ENCODE data around the gene SLC25A27.
"Not testable (repeated sequence)": the region's sequence is repeated elsewhere in the genome, so short reads cannot be mapped to it uniquely, and the experiment has no call there.

SLC25A27 gene

GRCh38 chr6:46628976-46629375 lies 23.8 kb upstream of the SLC25A27 start:
- WGBS, 2 experiments, result 98 to 100% methylated on average over 3 of the region's 3 CpGs
- H3K36me3 ChIP-seq (ENCODE audit: control insufficient read depth, insufficient read depth, low read length), result no peaks in the 10 kb centered on the region
- H3K27me3 ChIP-seq (ENCODE audit: control insufficient read depth, insufficient read depth, low read length, poor library complexity, severe bottlenecking), result no peaks in the 10 kb centered on the region
- H3K9me3 ChIP-seq (ENCODE audit: control insufficient read depth, low read length), result no peaks in the 10 kb centered on the region
- no peak overlapping the region for H3K4me3 ChIP-seq (ENCODE audit: insufficient read depth, low read depth, low read length)
- no peak overlapping the region for H3K27ac ChIP-seq (ENCODE audit: insufficient read depth, low read depth, low read length, poor library complexity, severe bottlenecking)
- H3K4me1 ChIP-seq (ENCODE audit: control insufficient read depth, insufficient read depth, low read length), result no peaks in the 10 kb centered on the region

GRCh38 chr6:46629691-46630090 lies 23.1 kb upstream of the SLC25A27 start:
- H3K4me3 ChIP-seq (ENCODE audit: insufficient read depth, low read depth, low read length), result no peak overlapping the region
- no peaks in the 10 kb centered on the region for H3K27me3 ChIP-seq (ENCODE audit: control insufficient read depth, insufficient read depth, low read length, poor library complexity, severe bottlenecking)
- no peak overlapping the region for H3K27ac ChIP-seq (ENCODE audit: insufficient read depth, low read depth, low read length, poor library complexity, severe bottlenecking)
- H3K4me1 ChIP-seq (ENCODE audit: control insufficient read depth, insufficient read depth, low read length), result no peaks in the 10 kb centered on the region
- no peaks in the 10 kb centered on the region for H3K9me3 ChIP-seq (ENCODE audit: control insufficient read depth, low read length)
- H3K36me3 ChIP-seq (ENCODE audit: control insufficient read depth, insufficient read depth, low read length), result no peaks in the 10 kb centered on the region
- WGBS, 2 experiments, result 88 to 91% methylated on average over 7 of the region's 7 CpGs

- H3K4me1 ChIP-seq (ENCODE audit: control insufficient read depth, insufficient read depth, low read length), result no peaks in the 10 kb centered on the region
- 90 to 100% methylated on average over 1 of the region's 1 CpG for WGBS, 2 experiments
- H3K9me3 ChIP-seq (ENCODE audit: control insufficient read depth, low read length), result no peaks in the 10 kb centered on the region
- H3K4me3 ChIP-seq (ENCODE audit: insufficient read depth, low read depth, low read length), result no peak overlapping the region
- no peak overlapping the region for H3K27ac ChIP-seq (ENCODE audit: insufficient read depth, low read depth, low read length, poor library complexity, severe bottlenecking)
- H3K36me3 ChIP-seq (ENCODE audit: control insufficient read depth, insufficient read depth, low read length), result no peaks in the 10 kb centered on the region
- H3K27me3 ChIP-seq (ENCODE audit: control insufficient read depth, insufficient read depth, low read length, poor library complexity, severe bottlenecking), result no peaks in the 10 kb centered on the region
These were observed 20.7 kb upstream of the SLC25A27 start for GRCh38 chr6:46632053-46632452.

GRCh38 chr6:46635462-46635861 lies 17.3 kb upstream of the SLC25A27 start:
- Histone ChIP-seq H3K4me3 (ENCODE audit: insufficient read depth, low read depth, low read length) (no peak overlapping the region), H3K4me1 (ENCODE audit: control insufficient read depth, insufficient read depth, low read length) (no peaks in the 10 kb centered on the region), H3K27me3 (ENCODE audit: control insufficient read depth, insufficient read depth, low read length, poor library complexity, severe bottlenecking) (no peaks in the 10 kb centered on the region), H3K36me3 (ENCODE audit: control insufficient read depth, insufficient read depth, low read length) (no peaks in the 10 kb centered on the region), H3K9me3 (ENCODE audit: control insufficient read depth, low read length) (no peaks in the 10 kb centered on the region), H3K27ac (ENCODE audit: insufficient read depth, low read depth, low read length, poor library complexity, severe bottlenecking) (no peak overlapping the region)
- WGBS, 2 experiments, result 94% methylated on average over 5 to 6 of the region's 6 CpGs

GRCh38 chr6:46637145-46637544 lies 15.6 kb upstream of the SLC25A27 start:
- no peaks in the 10 kb centered on the region for H3K9me3 ChIP-seq (ENCODE audit: control insufficient read depth, low read length)
- H3K27ac ChIP-seq (ENCODE audit: insufficient read depth, low read depth, low read length, poor library complexity, severe bottlenecking), result no peak overlapping the region
- H3K36me3 ChIP-seq (ENCODE audit: control insufficient read depth, insufficient read depth, low read length), result no peaks in the 10 kb centered on the region
- 88 to 97% methylated on average over 5 of the region's 5 CpGs for WGBS, 2 experiments
- no peaks in the 10 kb centered on the region for H3K27me3 ChIP-seq (ENCODE audit: control insufficient read depth, insufficient read depth, low read length, poor library complexity, severe bottlenecking)
- no peaks in the 10 kb centered on the region for H3K4me1 ChIP-seq (ENCODE audit: control insufficient read depth, insufficient read depth, low read length)
- no peak overlapping the region for H3K4me3 ChIP-seq (ENCODE audit: insufficient read depth, low read depth, low read length)

GRCh38 chr6:46637933-46638332 lies 14.8 kb upstream of the SLC25A27 start:
- Histone ChIP-seq H3K4me3 (ENCODE audit: insufficient read depth, low read depth, low read length) (no peak overlapping the region), H3K4me1 (ENCODE audit: control insufficient read depth, insufficient read depth, low read length) (no peaks in the 10 kb centered on the region), H3K27me3 (ENCODE audit: control insufficient read depth, insufficient read depth, low read length, poor library complexity, severe bottlenecking) (no peaks in the 10 kb centered on the region), H3K9me3 (ENCODE audit: control insufficient read depth, low read length) (no peaks in the 10 kb centered on the region), H3K27ac (ENCODE audit: insufficient read depth, low read depth, low read length, poor library complexity, severe bottlenecking) (no peak overlapping the region), H3K36me3 (ENCODE audit: control insufficient read depth, insufficient read depth, low read length) (no peaks in the 10 kb centered on the region)
- 100% methylated on average over 1 of the region's 1 CpG for WGBS, 2 experiments

- H3K27ac ChIP-seq (ENCODE audit: insufficient read depth, low read depth, low read length, poor library complexity, severe bottlenecking), result no peak overlapping the region
- H3K4me3 ChIP-seq (ENCODE audit: insufficient read depth, low read depth, low read length), result no peak overlapping the region
- H3K36me3 ChIP-seq (ENCODE audit: control insufficient read depth, insufficient read depth, low read length), result no peaks in the 10 kb centered on the region
- no peaks in the 10 kb centered on the region for H3K27me3 ChIP-seq (ENCODE audit: control insufficient read depth, insufficient read depth, low read length, poor library complexity, severe bottlenecking)
- H3K4me1 ChIP-seq (ENCODE audit: control insufficient read depth, insufficient read depth, low read length), result no peaks in the 10 kb centered on the region
- H3K9me3 ChIP-seq (ENCODE audit: control insufficient read depth, low read length), result no peaks in the 10 kb centered on the region
- WGBS, 2 experiments, result 86 to 87% methylated on average over 2 of the region's 2 CpGs
These were observed 14.1 kb upstream of the SLC25A27 start for GRCh38 chr6:46638650-46639049.

GRCh38 chr6:46642928-46643751 lies 9.6 kb upstream of the SLC25A27 start:
- H3K4me3 ChIP-seq (ENCODE audit: insufficient read depth, low read depth, low read length), result no peak overlapping the region
- no peaks in the 10 kb centered on the region for H3K9me3 ChIP-seq (ENCODE audit: control insufficient read depth, low read length)
- H3K27ac ChIP-seq (ENCODE audit: insufficient read depth, low read depth, low read length, poor library complexity, severe bottlenecking), result no peak overlapping the region
- no peaks in the 10 kb centered on the region for H3K4me1 ChIP-seq (ENCODE audit: control insufficient read depth, insufficient read depth, low read length)
- H3K36me3 ChIP-seq (ENCODE audit: control insufficient read depth, insufficient read depth, low read length), result no peaks in the 10 kb centered on the region
- no peaks in the 10 kb centered on the region for H3K27me3 ChIP-seq (ENCODE audit: control insufficient read depth, insufficient read depth, low read length, poor library complexity, severe bottlenecking)
- WGBS, 2 experiments, result 90 to 94% methylated on average over 4 of the region's 4 CpGs

- no peak overlapping the region for H3K27ac ChIP-seq (ENCODE audit: insufficient read depth, low read depth, low read length, poor library complexity, severe bottlenecking)
- H3K27me3 ChIP-seq (ENCODE audit: control insufficient read depth, insufficient read depth, low read length, poor library complexity, severe bottlenecking), result no peaks in the 10 kb centered on the region
- no peaks in the 10 kb centered on the region for H3K4me1 ChIP-seq (ENCODE audit: control insufficient read depth, insufficient read depth, low read length)
- no peaks in the 10 kb centered on the region for H3K9me3 ChIP-seq (ENCODE audit: control insufficient read depth, low read length)
- H3K4me3 ChIP-seq (ENCODE audit: insufficient read depth, low read depth, low read length), result no peak overlapping the region
- no peaks in the 10 kb centered on the region for H3K36me3 ChIP-seq (ENCODE audit: control insufficient read depth, insufficient read depth, low read length)
- no CpG with 5 or more reads among the region's 1 CpG for WGBS, 2 experiments
These were observed 7.5 kb upstream of the SLC25A27 start for GRCh38 chr6:46645265-46645664.

GRCh38 chr6:46648108-46648507 lies 4.7 kb upstream of the SLC25A27 start:
- H3K27ac ChIP-seq (ENCODE audit: insufficient read depth, low read depth, low read length, poor library complexity, severe bottlenecking); H3K4me3 ChIP-seq (ENCODE audit: insufficient read depth, low read depth, low read length); H3K27me3 ChIP-seq (ENCODE audit: control insufficient read depth, insufficient read depth, low read length, poor library complexity, severe bottlenecking); H3K9me3 ChIP-seq (ENCODE audit: control insufficient read depth, low read length); H3K4me1 ChIP-seq (ENCODE audit: control insufficient read depth, insufficient read depth, low read length); H3K36me3 ChIP-seq (ENCODE audit: control insufficient read depth, insufficient read depth, low read length): not testable (repeated sequence)
- WGBS, 2 experiments, result no CpG with 5 or more reads among the region's 4 CpGs
